HEK293 (cell line): Measurements from ENCODE around the gene CMTM5.

ENCODE experiments used
- CTCF ChIA-PET: fragments of 350-600 bp; formaldehyde crosslinking; extraction: SDS; loops from one replicate; lab custom pipeline; 2021; ENCODE audit warnings: antibody characterized with exemption; lab: Yijun Ruan, JAX
- POLR2A ChIA-PET: fragments of 300-600 bp; formaldehyde crosslinking; extraction: SDS; loops from one replicate; lab custom pipeline; 2020; ENCODE audit warnings: antibody characterized with exemption, inconsistent platforms; lab: Yijun Ruan, JAX
- H3K27ac ChIP-seq: fragments of 200-500 bp; sonication (Bioruptor generic); 2 replicates; pipeline ENCODE4 v1.5.1; 2014; ENCODE audit warnings: low read depth, low read length, control low read depth, inconsistent platforms; ENCODE audit errors: extremely low read depth
- H3K36me3 ChIP-seq, 2 experiments: fragments of 200-500 bp in 1 of 2; sonication (Bioruptor generic) in 1 of 2; 1 replicate in 1 of 2; 2 replicates in 1 of 2; pipeline ENCODE4 v1.5.1; 2014 to 2017; ENCODE audit warnings: inconsistent platforms in 2 of 2, low read length in 2 of 2; ENCODE audit not compliant: control insufficient read depth in 2 of 2, insufficient read depth in 1 of 2
- H3K4me1 ChIP-seq: fragments of 200-500 bp; sonication (Bioruptor generic); 2 replicates; pipeline ENCODE4 v1.5.1; 2014; ENCODE audit warnings: mild to moderate bottlenecking, low read length, inconsistent platforms; ENCODE audit not compliant: control insufficient read depth, insufficient read depth
- H3K4me3 ChIP-seq: 2 replicates; pipeline ENCODE4 v1.5.1; 2011; ENCODE audit warnings: low read depth, mild to moderate bottlenecking, control low read depth, low read length, moderate library complexity
- H3K9me3 ChIP-seq: fragments of 200-500 bp; sonication (Bioruptor generic); 2 replicates; pipeline ENCODE4 v1.5.1; 2014; ENCODE audit warnings: low read depth, low read length, inconsistent platforms; ENCODE audit not compliant: control insufficient read depth, insufficient read depth
- FEZF1 ChIP-seq: fragments of 450-650 bp; formaldehyde crosslinking; IDR thresholded peaks from 2 replicates; pipeline ENCODE4 v1.5.1; 2016; ENCODE audit warnings: missing biosample characterization, missing genetic modification characterization
- IKZF3 ChIP-seq: fragments of 450-650 bp; IDR thresholded peaks from 2 replicates; pipeline ENCODE4 v1.5.0; 2018; ENCODE audit warnings: missing biosample characterization, mild to moderate bottlenecking, missing genetic modification characterization, moderate library complexity
- KLF9 ChIP-seq: fragments of 450-650 bp; formaldehyde crosslinking; IDR thresholded peaks from 2 replicates; pipeline ENCODE4 v1.5.1; 2016; ENCODE audit warnings: missing biosample characterization, missing genetic modification characterization, low read depth
- PRDM10 ChIP-seq: fragments of 450-650 bp; formaldehyde crosslinking; IDR thresholded peaks from 2 replicates; pipeline ENCODE4 v1.5.1; 2016; ENCODE audit warnings: missing biosample characterization, missing genetic modification characterization
- REPIN1 ChIP-seq: fragments of 450-650 bp; formaldehyde crosslinking; IDR thresholded peaks from 2 replicates; pipeline ENCODE4 v1.5.1; 2017; ENCODE audit warnings: missing biosample characterization, missing genetic modification characterization, low read depth
- TSHZ1 ChIP-seq: fragments of 450-650 bp; formaldehyde crosslinking; IDR thresholded peaks from 2 replicates; pipeline ENCODE4 v1.5.1; 2016; ENCODE audit warnings: missing biosample characterization, missing genetic modification characterization, borderline replicate concordance
- WT1 ChIP-seq: fragments of 450-650 bp; formaldehyde crosslinking; IDR thresholded peaks from 2 replicates; pipeline ENCODE4 v1.5.1; 2016; ENCODE audit warnings: missing biosample characterization, missing genetic modification characterization
- ZBTB17 ChIP-seq: fragments of 450-650 bp; formaldehyde crosslinking; IDR thresholded peaks from 2 replicates; pipeline ENCODE4 v1.5.1; 2016; ENCODE audit warnings: missing biosample characterization, missing genetic modification characterization
- ZEB2 ChIP-seq: fragments of 450-650 bp; formaldehyde crosslinking; IDR thresholded peaks from 2 replicates; pipeline ENCODE4 v1.5.1; 2016; ENCODE audit warnings: missing biosample characterization, missing genetic modification characterization
- ZFP69B ChIP-seq: fragments of 450-650 bp; formaldehyde crosslinking; IDR thresholded peaks from 2 replicates; pipeline ENCODE4 v1.5.1; 2016; ENCODE audit warnings: missing biosample characterization, missing genetic modification characterization
- ZNF133 ChIP-seq: fragments of 450-650 bp; formaldehyde crosslinking; IDR thresholded peaks from 2 replicates; pipeline ENCODE4 v1.5.1; 2016; ENCODE audit warnings: missing biosample characterization, missing genetic modification characterization
- ZNF19 ChIP-seq: fragments of 450-650 bp; formaldehyde crosslinking; IDR thresholded peaks from 2 replicates; pipeline ENCODE4; 2016; ENCODE audit warnings: missing biosample characterization, missing genetic modification characterization, low read depth
- ZNF202 ChIP-seq: fragments of 450-650 bp; formaldehyde crosslinking; IDR thresholded peaks from 2 replicates; pipeline ENCODE4 v1.5.1; 2016; ENCODE audit warnings: missing biosample characterization, missing genetic modification characterization, borderline replicate concordance
- ZNF214 ChIP-seq: fragments of 450-650 bp; formaldehyde crosslinking; IDR thresholded peaks from 2 replicates; pipeline ENCODE4 v1.5.1; 2017; ENCODE audit warnings: missing biosample characterization, mild to moderate bottlenecking, missing genetic modification characterization, borderline replicate concordance
- ZNF24 ChIP-seq: fragments of 450-650 bp; formaldehyde crosslinking; IDR thresholded peaks from 2 replicates; pipeline ENCODE4 v1.5.1; 2016; ENCODE audit warnings: missing biosample characterization, missing genetic modification characterization
- ZNF391 ChIP-seq: fragments of 450-650 bp; formaldehyde crosslinking; IDR thresholded peaks from 2 replicates; pipeline ENCODE4 v1.5.1; 2016; ENCODE audit warnings: low read depth, missing biosample characterization, missing genetic modification characterization, borderline replicate concordance
- ZNF416 ChIP-seq: fragments of 450-650 bp; formaldehyde crosslinking; IDR thresholded peaks from 2 replicates; pipeline ENCODE4 v1.5.1; 2016; ENCODE audit warnings: missing biosample characterization, missing genetic modification characterization
- ZNF426 ChIP-seq: fragments of 450-650 bp; formaldehyde crosslinking; IDR thresholded peaks from 2 replicates; pipeline ENCODE4 v1.5.1; 2017; ENCODE audit warnings: missing biosample characterization, missing genetic modification characterization, mild to moderate bottlenecking, inconsistent platforms, moderate library complexity
- ZNF514 ChIP-seq: fragments of 450-650 bp; formaldehyde crosslinking; IDR thresholded peaks from 2 replicates; pipeline ENCODE4 v1.5.1; 2016; ENCODE audit warnings: missing biosample characterization, missing genetic modification characterization
- ZNF585B ChIP-seq: fragments of 450-650 bp; formaldehyde crosslinking; IDR thresholded peaks from 2 replicates; pipeline ENCODE4 v1.5.1; 2016; ENCODE audit warnings: missing biosample characterization, missing genetic modification characterization
- ZNF610 ChIP-seq: fragments of 450-650 bp; formaldehyde crosslinking; IDR thresholded peaks from 2 replicates; pipeline ENCODE4 v1.5.1; 2016; ENCODE audit warnings: missing biosample characterization, missing genetic modification characterization, borderline replicate concordance
- ZNF624 ChIP-seq: fragments of 450-650 bp; formaldehyde crosslinking; IDR thresholded peaks from 2 replicates; pipeline ENCODE4 v1.5.1; 2017; ENCODE audit warnings: missing biosample characterization, missing genetic modification characterization
- ZNF626 ChIP-seq: fragments of 450-650 bp; sonication (Bioruptor Pico); formaldehyde crosslinking; IDR thresholded peaks from 2 replicates; pipeline ENCODE4 v1.5.1; 2018; ENCODE audit warnings: missing biosample characterization, missing genetic modification characterization, inconsistent platforms
- ZNF704 ChIP-seq: fragments of 450-650 bp; formaldehyde crosslinking; IDR thresholded peaks from 2 replicates; pipeline ENCODE4 v1.5.1; 2016; ENCODE audit warnings: missing biosample characterization, missing genetic modification characterization

The CMTM5 gene

GRCh38 chr14:23405096-23405495 is 28.2 kb downstream of the CMTM5 start:
- H3K4me1 ChIP-seq, result no peaks in the 10 kb centered on the region
- H3K36me3 ChIP-seq, result no peaks in the 10 kb centered on the region
- TF ChIP-seq ZNF704 (tag by site-specific recombination) (no peak), ZBTB17 (no peak), PRDM10 (tag by site-specific recombination) (no peak), ZNF214 (tag by site-specific recombination) (no peak), ZNF24 (no peak), ZNF426 (no peak)
- POLR2A ChIA-PET, result no interaction called here
- no peaks in the 10 kb centered on the region for H3K9me3 ChIP-seq
- no peak overlapping the region for H3K27ac ChIP-seq
- CTCF ChIA-PET, result no interaction called here
- no peak overlapping the region for H3K4me3 ChIP-seq

- TF ChIP-seq WT1 (tag by site-specific recombination), result no peak
- no peak for TF ChIP-seq ZNF416 (tag by site-specific recombination)
- no peak for TF ChIP-seq ZNF610 (tag by site-specific recombination)
- TF ChIP-seq ZNF624 (tag by site-specific recombination), result no peak
- TF ChIP-seq ZFP69B, result no peak
- no peak for TF ChIP-seq REPIN1 (tag by site-specific recombination)
- TF ChIP-seq ZNF514 (tag by site-specific recombination), result no peak
- TF ChIP-seq ZEB2 (tag by site-specific recombination), result no peak
- TF ChIP-seq ZNF391, result no peak
- no peak for TF ChIP-seq FEZF1
- no peak for TF ChIP-seq ZNF19 (tag by site-specific recombination)
- no peak for TF ChIP-seq IKZF3 (tag by site-specific recombination)
- TF ChIP-seq KLF9 (tag by site-specific recombination), result no peak
- TF ChIP-seq ZNF626 (tag by site-specific recombination), result no peak
- CTCF ChIA-PET, result no interaction called here
- H3K4me3 ChIP-seq, result no peak overlapping the region
- no peak overlapping the region for H3K27ac ChIP-seq
- H3K4me1 ChIP-seq, result no peaks in the 10 kb centered on the region
- POLR2A ChIA-PET, result no interaction called here
- no peaks in the 10 kb centered on the region for H3K9me3 ChIP-seq
- no peaks in the 10 kb centered on the region for H3K36me3 ChIP-seq
Measured at GRCh38 chr14:23405516-23406025, 28.7 kb downstream of the CMTM5 start.

GRCh38 chr14:23406244-23406643 is 29.4 kb downstream of the CMTM5 start:
- Histone ChIP-seq H3K36me3 (no peaks in the 10 kb centered on the region), H3K4me1 (no peaks in the 10 kb centered on the region), H3K4me3 (no peak overlapping the region), H3K27ac (no peak overlapping the region), H3K9me3 (no peaks in the 10 kb centered on the region)
- CTCF ChIA-PET, result no interaction called here
- POLR2A ChIA-PET, result no interaction called here
- no peak for TF ChIP-seq ZNF202 (tag by site-specific recombination)
- peak; percentile 51 for TF ChIP-seq ZNF585B (tag by site-specific recombination)
- peak; percentile 44; the same call in 1 of the 2 replicates for TF ChIP-seq TSHZ1 (tag by site-specific recombination)
- TF ChIP-seq ZNF133 (tag by site-specific recombination), result no peak
